ENCODE measurements around the gene CFAP161. TPM values are rescaled to one million over a fixed set of nuclear protein-coding genes. Genes with fewer than 3 reads are reported as not detected.

The CFAP161 gene
- polyA plus RNA-seq, 1 of the 3 experiments (the other 2 are of a cell fraction): 0.03 TPM

DNA sequence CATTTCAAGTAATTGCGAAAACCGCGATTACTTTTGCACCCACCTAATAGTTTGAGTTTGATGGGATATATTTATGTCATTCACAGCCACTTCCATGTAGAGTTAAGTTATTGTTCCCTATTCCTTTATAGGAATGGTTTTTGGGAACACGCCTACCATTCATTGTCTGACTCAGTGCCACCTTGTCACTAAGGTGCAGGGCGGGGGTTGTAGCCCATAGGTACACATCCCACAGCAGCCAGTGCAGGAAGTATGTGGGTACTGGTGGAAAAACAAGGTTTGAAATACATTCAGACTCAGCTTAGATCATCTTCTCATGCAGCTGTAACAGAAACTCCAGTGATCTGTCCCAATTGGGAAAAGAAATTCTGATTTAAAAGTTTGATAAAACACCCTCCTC, 48.2 kb upstream of the CFAP161 start:
- H3K9me3 ChIP-seq: no peaks in the 10 kb centered on the region
- H3K36me3 ChIP-seq (replicated peaks in 1 of 2; ENCODE audit: control insufficient read depth in 1 of 2, insufficient read depth in 2 of 2, low read length in 1 of 2): no peaks in the 10 kb centered on the region
- H4K20me1 ChIP-seq (ENCODE audit: insufficient read depth): no peaks in the 10 kb centered on the region
- H3K4me3 ChIP-seq (ENCODE audit: low read depth in 2 of 2, low read length in 1 of 2): no peak overlapping the region
- no peak for DNase-seq
- POLR2A ChIA-PET: no interaction called here
- H3K79me2 ChIP-seq (ENCODE audit: insufficient read depth): no peaks in the 10 kb centered on the region
- no peaks in the 10 kb centered on the region for H3K9me2 ChIP-seq
- no peak overlapping the region for H3K27ac ChIP-seq (ENCODE audit: low read depth in 2 of 2, low read length in 1 of 2)
- CTCF ChIA-PET: interaction anchor here (0.6 to 1.8 kb wide), 2 partner anchors 10 to 190 kb away, joined by 3 to 4 read pairs; no protein-coding TSS in a partner anchor
- H2AFZ ChIP-seq (ENCODE audit: low read depth): no peak overlapping the region
- H3K9ac ChIP-seq: no peak overlapping the region
- WGBS (ENCODE audit: low lambda C conversion rate): 73% methylated on average over 5 of the region's 5 CpGs
- H3K27me3 ChIP-seq (ENCODE audit: insufficient read depth): no peaks in the 10 kb centered on the region
- no peak overlapping the region for H3K4me2 ChIP-seq
- H3K4me1 ChIP-seq (ENCODE audit: control insufficient read depth in 1 of 2, insufficient read depth in 2 of 2, low read depth in 1 of 2, low read length in 1 of 2): no peaks in the 10 kb centered on the region
- TF ChIP-seq TAF1 (IDR thresholded peaks at IDR 0.05; ENCODE audit: borderline replicate concordance, low read depth, low read length) (no peak), RXRA (IDR thresholded peaks at IDR 0.05; ENCODE audit: borderline replicate concordance, low read depth) (no peak), JUND (IDR thresholded peaks at IDR 0.05) (no peak)
- H3F3A ChIP-seq (replicated peaks; ENCODE audit: insufficient read depth): no peaks in the 10 kb centered on the region

DNA sequence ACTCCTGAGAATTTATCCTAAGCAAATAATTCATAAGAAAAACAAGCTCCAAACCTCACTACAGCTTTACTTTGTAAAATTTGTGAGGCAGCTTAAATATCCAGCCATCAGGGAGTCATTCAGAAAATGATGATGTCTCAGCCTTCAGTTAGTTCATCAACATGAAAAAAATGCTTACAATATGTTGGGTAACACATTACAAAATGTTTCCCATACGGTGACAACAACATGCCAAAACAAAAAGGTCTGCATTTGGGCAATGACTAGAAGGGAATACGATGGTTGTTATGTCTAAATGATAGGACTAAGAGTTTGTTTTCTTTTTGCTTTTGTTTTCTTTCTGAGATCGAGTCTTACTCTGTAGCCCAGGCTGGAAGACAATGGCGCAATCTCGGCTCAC, 47.0 kb upstream of the CFAP161 start:
- Histone ChIP-seq H2AFZ (ENCODE audit: low read depth) (no peak overlapping the region), H3F3A (replicated peaks; ENCODE audit: insufficient read depth) (peaks cover 3% of the 10 kb centered on the region), H3K27me3 (ENCODE audit: insufficient read depth) (no peaks in the 10 kb centered on the region), H3K36me3 (replicated peaks in 1 of 2; ENCODE audit: control insufficient read depth in 1 of 2, insufficient read depth in 2 of 2, low read length in 1 of 2) (no peaks in the 10 kb centered on the region), H4K20me1 (ENCODE audit: insufficient read depth) (no peaks in the 10 kb centered on the region), H3K4me2 (no peak overlapping the region), H3K27ac (ENCODE audit: low read depth in 2 of 2, low read length in 1 of 2) (no peak overlapping the region), H3K9me2 (no peaks in the 10 kb centered on the region), H3K4me3 (ENCODE audit: low read depth in 2 of 2, low read length in 1 of 2) (no peak overlapping the region), H3K9me3 (no peaks in the 10 kb centered on the region), H3K79me2 (ENCODE audit: insufficient read depth) (no peaks in the 10 kb centered on the region), H3K9ac (no peak overlapping the region), H3K4me1 (ENCODE audit: control insufficient read depth in 1 of 2, insufficient read depth in 2 of 2, low read depth in 1 of 2, low read length in 1 of 2) (peaks cover 0 to 2% of the 10 kb centered on the region in 2 experiments; a peak in 1 of 4 replicates)
- 69% methylated on average over 5 of the region's 5 CpGs for WGBS (ENCODE audit: low lambda C conversion rate)
- TF ChIP-seq GABPA (IDR thresholded peaks at IDR 0.05; ENCODE audit: low read depth): no peak
- no peak for DNase-seq
- POLR2A ChIA-PET: no interaction called here
- CTCF ChIA-PET: interaction anchor here (1.0 kb wide), 1 partner anchor 22 kb away, joined by 3 read pairs; no protein-coding TSS in a partner anchor

DNA sequence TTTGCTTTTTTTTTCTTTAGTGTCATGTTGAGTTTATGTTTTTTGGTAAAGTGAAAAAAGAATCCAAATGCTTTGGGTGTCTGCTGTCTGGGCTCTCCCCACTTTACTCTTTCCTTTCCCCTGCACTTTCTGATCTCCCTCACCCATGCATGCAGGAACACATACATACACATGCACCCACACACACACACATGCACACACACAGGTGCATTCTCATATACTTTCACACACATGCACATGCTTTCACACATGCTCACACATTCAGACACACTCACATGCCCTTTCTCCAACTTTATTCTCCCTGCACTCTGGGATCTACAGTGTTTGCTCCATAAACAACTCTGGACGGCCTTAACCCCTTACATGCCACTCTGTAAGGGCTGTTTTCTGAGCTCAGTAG, 46.4 kb upstream of the CFAP161 start:
- Histone ChIP-seq H3K4me2 (no peak overlapping the region), H3K79me2 (ENCODE audit: insufficient read depth) (no peaks in the 10 kb centered on the region), H3K27ac (ENCODE audit: low read depth in 2 of 2, low read length in 1 of 2) (no peak overlapping the region), H4K20me1 (ENCODE audit: insufficient read depth) (no peaks in the 10 kb centered on the region), H3F3A (replicated peaks; ENCODE audit: insufficient read depth) (peaks cover 8% of the 10 kb centered on the region), H3K9ac (no peak overlapping the region), H3K9me2 (no peaks in the 10 kb centered on the region), H3K9me3 (no peaks in the 10 kb centered on the region), H3K27me3 (ENCODE audit: insufficient read depth) (no peaks in the 10 kb centered on the region), H2AFZ (ENCODE audit: low read depth) (no peak overlapping the region), H3K4me1 (ENCODE audit: control insufficient read depth in 1 of 2, insufficient read depth in 2 of 2, low read depth in 1 of 2, low read length in 1 of 2) (peaks cover 0 to 4% of the 10 kb centered on the region in 2 experiments; a peak in 1 of 4 replicates), H3K4me3 (ENCODE audit: low read depth in 2 of 2, low read length in 1 of 2) (no peak overlapping the region), H3K36me3 (replicated peaks in 1 of 2; ENCODE audit: control insufficient read depth in 1 of 2, insufficient read depth in 2 of 2, low read length in 1 of 2) (no peaks in the 10 kb centered on the region)
- no peak for DNase-seq
- no peak for TF ChIP-seq NFIC (IDR thresholded peaks at IDR 0.05; ENCODE audit: borderline replicate concordance)
- TF ChIP-seq, protein P1, sequence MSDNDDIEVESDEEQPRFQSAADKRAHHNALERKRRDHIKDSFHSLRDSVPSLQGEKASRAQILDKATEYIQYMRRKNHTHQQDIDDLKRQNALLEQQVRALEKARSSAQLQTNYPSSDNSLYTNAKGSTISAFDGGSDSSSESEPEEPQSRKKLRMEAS (IDR thresholded peaks at IDR 0.05; ENCODE audit: low read depth): no peak
- ChIA-PET CTCF (interaction anchor here (1.0 to 1.2 kb wide), 2 partner anchors 21 to 178 kb away, joined by 3 to 9 read pairs; no protein-coding TSS in a partner anchor), POLR2A (no interaction called here)
- WGBS (ENCODE audit: low lambda C conversion rate): 33% methylated on average over 1 of the region's 1 CpG

Data from SK-N-SH (cell line).